WTC11 (cell line): ENCODE measurements around the gene KLHL18. TPM values are rescaled to one million over a fixed set of nuclear protein-coding genes. Genes with fewer than 3 reads are reported as not detected.

Experiments used
- ATAC-seq: fragments of 200-7000 bp; cut with Tn5 transposase; 2 replicates; pipeline ENCODE4 v1.10.0; 2021; ENCODE audit warnings: mild to moderate bottlenecking, moderate library complexity
- CTCF ChIA-PET: fragments of 300-600 bp; sonication (Branson Sonifier 250); formaldehyde crosslinking; loops from one replicate; lab custom pipeline; 2021; ENCODE audit warnings: antibody characterized with exemption; lab: Charles Lee
- POLR2A ChIA-PET: fragments of 350-600 bp; sonication (Branson Sonifier 250); formaldehyde crosslinking; loops from one replicate; lab custom pipeline; 2021; ENCODE audit warnings: antibody characterized with exemption; lab: Charles Lee
- DNase-seq: peaks from one replicate; pipeline ENCODE4 v3.0.0; 2021; ENCODE audit warnings: low spot score
- H3K27ac Mint-ChIP-seq: 2 replicates; pipeline ENCODE4 v1.8.0; 2021; ENCODE audit warnings: mixed read lengths
- H3K27me3 Mint-ChIP-seq: 2 replicates; pipeline ENCODE4 v1.8.0; 2021; ENCODE audit warnings: low read depth, mild to moderate bottlenecking, moderate library complexity, mixed read lengths
- H3K36me3 Mint-ChIP-seq: 2 replicates; pipeline ENCODE4 v1.8.0; 2021; ENCODE audit warnings: mixed read lengths
- H3K4me1 Mint-ChIP-seq: 2 replicates; pipeline ENCODE4 v1.8.0; 2022; ENCODE audit warnings: mixed read lengths
- H3K4me3 Mint-ChIP-seq: 2 replicates; pipeline ENCODE4 v1.8.0; 2021; ENCODE audit warnings: mild to moderate bottlenecking, moderate library complexity, mixed read lengths
- H3K9me3 Mint-ChIP-seq: 2 replicates; pipeline ENCODE4 v1.8.0; 2021; ENCODE audit warnings: mixed read lengths
- ETV6 ChIP-seq: sonication (generic); formaldehyde crosslinking; IDR thresholded peaks from 2 replicates; pipeline ENCODE4 v1.8.1; 2022; ENCODE audit warnings: mild to moderate bottlenecking, missing genetic modification reagents
- FOXP1 ChIP-seq: sonication (generic); formaldehyde crosslinking; IDR thresholded peaks from 2 replicates; pipeline ENCODE4 v1.8.0; 2022; ENCODE audit warnings: missing genetic modification reagents, mild to moderate bottlenecking, moderate library complexity, borderline replicate concordance
- JAZF1 ChIP-seq: fragments of 250-450 bp; sonication (Bioruptor Pico); IDR thresholded peaks from 2 replicates; pipeline ENCODE4 v1.9.0; 2021; ENCODE audit warnings: moderate library complexity, mild to moderate bottlenecking, inconsistent platforms
- MYBL2 ChIP-seq: sonication (generic); formaldehyde crosslinking; IDR thresholded peaks from 2 replicates; pipeline ENCODE4 v1.8.1; 2023; ENCODE audit warnings: mild to moderate bottlenecking, moderate library complexity, missing genetic modification reagents
- TCF7 ChIP-seq: sonication (generic); formaldehyde crosslinking; IDR thresholded peaks from 2 replicates; pipeline ENCODE4 v1.8.0; 2022; ENCODE audit warnings: mild to moderate bottlenecking, low read depth, missing genetic modification reagents, moderate library complexity
- TEAD1 ChIP-seq: sonication (generic); formaldehyde crosslinking; IDR thresholded peaks from 2 replicates; pipeline ENCODE4 v1.8.0; 2022; ENCODE audit warnings: mild to moderate bottlenecking, missing genetic modification reagents
- total RNA-seq: library from RNA; stranded (reverse); gene quantifications from 3 replicates; pipeline ENCODE4 v1.2.3, GENCODE V29; 2021
- TF ChIP-seq, protein P1 (sequence below): sonication (generic); formaldehyde crosslinking; IDR thresholded peaks from 2 replicates; pipeline ENCODE4 v1.8.1; 2022; ENCODE audit warnings: low read depth, missing genetic modification reagents, borderline replicate concordance
- TF ChIP-seq, protein P2 (sequence below): sonication (generic); formaldehyde crosslinking; conservative IDR thresholded peaks from 2 replicates; pipeline ENCODE4 v1.8.1; 2023; ENCODE audit warnings: mild to moderate bottlenecking, low read depth, missing genetic modification reagents, moderate library complexity
- TF ChIP-seq, protein P3 (sequence below): sonication (generic); formaldehyde crosslinking; IDR thresholded peaks from 2 replicates; pipeline ENCODE4 v1.8.0; 2023; ENCODE audit warnings: missing genetic modification reagents
- TF ChIP-seq, protein P4 (sequence below): sonication (generic); formaldehyde crosslinking; IDR thresholded peaks from 2 replicates; pipeline ENCODE4 v1.8.0; 2022; ENCODE audit warnings: mild to moderate bottlenecking, missing genetic modification reagents
- TF ChIP-seq, protein P5 (sequence below): sonication (generic); formaldehyde crosslinking; IDR thresholded peaks from 2 replicates; pipeline ENCODE4 v1.8.0; 2022; ENCODE audit warnings: mild to moderate bottlenecking, missing genetic modification reagents
- TF ChIP-seq, protein P6 (sequence below): sonication (generic); formaldehyde crosslinking; IDR thresholded peaks from 2 replicates; pipeline ENCODE4 v1.8.1; 2023; ENCODE audit warnings: mild to moderate bottlenecking, missing genetic modification reagents
- TF ChIP-seq, protein P7 (sequence below): sonication (generic); formaldehyde crosslinking; IDR thresholded peaks from 2 replicates; pipeline ENCODE4 v1.8.1; 2023; ENCODE audit warnings: mild to moderate bottlenecking, moderate library complexity, missing genetic modification reagents
- TF ChIP-seq, protein P8 (sequence below): fragments of 250-450 bp; sonication (Bioruptor Pico); IDR thresholded peaks from 2 replicates; pipeline ENCODE4 v1.9.0; 2021; ENCODE audit warnings: mild to moderate bottlenecking

Gene KLHL18
- total RNA-seq, 1 experiment from 2014 or later = 28.4 TPM

DNA sequence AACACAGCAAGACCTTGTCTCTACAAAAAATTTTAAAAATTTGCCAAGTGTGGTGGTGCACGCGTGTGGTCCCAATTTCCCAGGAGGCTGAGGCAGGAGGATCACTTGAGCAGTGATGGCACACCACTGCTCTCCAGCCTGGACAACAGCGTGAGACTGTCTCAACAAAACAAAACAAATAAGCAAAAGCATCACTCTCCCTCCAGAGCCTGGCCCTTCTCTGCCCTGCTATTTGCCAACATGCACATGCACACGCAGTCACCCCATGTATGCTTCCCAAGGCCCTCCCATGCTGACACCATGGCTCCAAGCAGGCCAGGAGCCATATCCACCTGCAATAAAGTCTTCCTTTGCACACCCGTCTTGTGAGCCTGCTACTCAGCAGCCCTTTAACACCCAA lies 2.2 kb upstream of the KLHL18 start:
- Mint-ChIP-seq H3K9me3 (no peaks in the 10 kb centered on the region), H3K27ac (no peak overlapping the region)

DNA sequence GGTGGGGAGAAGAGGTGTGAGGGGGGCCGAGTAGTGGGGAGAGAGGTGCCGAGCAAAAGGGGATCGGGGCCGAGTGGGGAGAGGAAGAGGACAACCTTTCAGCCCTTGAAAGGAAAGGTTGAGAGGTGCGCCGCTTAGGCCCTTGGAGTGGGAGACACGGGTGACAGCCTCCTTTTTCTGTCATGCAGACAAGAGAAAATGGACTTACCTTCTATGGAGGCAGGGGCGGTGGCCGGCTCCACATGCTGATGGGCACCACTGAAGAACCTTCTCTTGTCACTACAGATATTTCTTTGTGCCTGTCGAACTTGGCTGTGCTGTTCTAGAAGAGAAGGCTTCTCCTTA lies 421 bp downstream of the KLHL18 start:
- H3K4me1 Mint-ChIP-seq = peaks cover 17% of the 10 kb centered on the region
- H3K36me3 Mint-ChIP-seq = peaks cover under 1% of the 10 kb centered on the region; the same call in 1 of the 2 replicates
- TF ChIP-seq JAZF1 (CRISPR knock-in tag) (no peak), TCF7 (no peak), FOXP1 (CRISPR knock-in tag) (no peak), TEAD1 (CRISPR knock-in tag) (no peak), ETV6 (no peak), MYBL2 (no peak)
- TF ChIP-seq, protein P1, sequence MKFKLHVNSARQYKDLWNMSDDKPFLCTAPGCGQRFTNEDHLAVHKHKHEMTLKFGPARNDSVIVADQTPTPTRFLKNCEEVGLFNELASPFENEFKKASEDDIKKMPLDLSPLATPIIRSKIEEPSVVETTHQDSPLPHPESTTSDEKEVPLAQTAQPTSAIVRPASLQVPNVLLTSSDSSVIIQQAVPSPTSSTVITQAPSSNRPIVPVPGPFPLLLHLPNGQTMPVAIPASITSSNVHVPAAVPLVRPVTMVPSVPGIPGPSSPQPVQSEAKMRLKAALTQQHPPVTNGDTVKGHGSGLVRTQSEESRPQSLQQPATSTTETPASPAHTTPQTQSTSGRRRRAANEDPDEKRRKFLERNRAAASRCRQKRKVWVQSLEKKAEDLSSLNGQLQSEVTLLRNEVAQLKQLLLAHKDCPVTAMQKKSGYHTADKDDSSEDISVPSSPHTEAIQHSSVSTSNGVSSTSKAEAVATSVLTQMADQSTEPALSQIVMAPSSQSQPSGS (CRISPR knock-in tag) = no peak
- TF ChIP-seq, protein P2, sequence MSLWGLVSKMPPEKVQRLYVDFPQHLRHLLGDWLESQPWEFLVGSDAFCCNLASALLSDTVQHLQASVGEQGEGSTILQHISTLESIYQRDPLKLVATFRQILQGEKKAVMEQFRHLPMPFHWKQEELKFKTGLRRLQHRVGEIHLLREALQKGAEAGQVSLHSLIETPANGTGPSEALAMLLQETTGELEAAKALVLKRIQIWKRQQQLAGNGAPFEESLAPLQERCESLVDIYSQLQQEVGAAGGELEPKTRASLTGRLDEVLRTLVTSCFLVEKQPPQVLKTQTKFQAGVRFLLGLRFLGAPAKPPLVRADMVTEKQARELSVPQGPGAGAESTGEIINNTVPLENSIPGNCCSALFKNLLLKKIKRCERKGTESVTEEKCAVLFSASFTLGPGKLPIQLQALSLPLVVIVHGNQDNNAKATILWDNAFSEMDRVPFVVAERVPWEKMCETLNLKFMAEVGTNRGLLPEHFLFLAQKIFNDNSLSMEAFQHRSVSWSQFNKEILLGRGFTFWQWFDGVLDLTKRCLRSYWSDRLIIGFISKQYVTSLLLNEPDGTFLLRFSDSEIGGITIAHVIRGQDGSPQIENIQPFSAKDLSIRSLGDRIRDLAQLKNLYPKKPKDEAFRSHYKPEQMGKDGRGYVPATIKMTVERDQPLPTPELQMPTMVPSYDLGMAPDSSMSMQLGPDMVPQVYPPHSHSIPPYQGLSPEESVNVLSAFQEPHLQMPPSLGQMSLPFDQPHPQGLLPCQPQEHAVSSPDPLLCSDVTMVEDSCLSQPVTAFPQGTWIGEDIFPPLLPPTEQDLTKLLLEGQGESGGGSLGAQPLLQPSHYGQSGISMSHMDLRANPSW (CRISPR knock-in tag) = no peak
- TF ChIP-seq, protein P3, sequence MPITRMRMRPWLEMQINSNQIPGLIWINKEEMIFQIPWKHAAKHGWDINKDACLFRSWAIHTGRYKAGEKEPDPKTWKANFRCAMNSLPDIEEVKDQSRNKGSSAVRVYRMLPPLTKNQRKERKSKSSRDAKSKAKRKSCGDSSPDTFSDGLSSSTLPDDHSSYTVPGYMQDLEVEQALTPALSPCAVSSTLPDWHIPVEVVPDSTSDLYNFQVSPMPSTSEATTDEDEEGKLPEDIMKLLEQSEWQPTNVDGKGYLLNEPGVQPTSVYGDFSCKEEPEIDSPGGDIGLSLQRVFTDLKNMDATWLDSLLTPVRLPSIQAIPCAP = no peak
- TF ChIP-seq, protein P4, sequence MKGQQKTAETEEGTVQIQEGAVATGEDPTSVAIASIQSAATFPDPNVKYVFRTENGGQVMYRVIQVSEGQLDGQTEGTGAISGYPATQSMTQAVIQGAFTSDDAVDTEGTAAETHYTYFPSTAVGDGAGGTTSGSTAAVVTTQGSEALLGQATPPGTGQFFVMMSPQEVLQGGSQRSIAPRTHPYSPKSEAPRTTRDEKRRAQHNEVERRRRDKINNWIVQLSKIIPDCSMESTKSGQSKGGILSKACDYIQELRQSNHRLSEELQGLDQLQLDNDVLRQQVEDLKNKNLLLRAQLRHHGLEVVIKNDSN = no peak

More for the DNA sequence above, 2.2 kb upstream of the KLHL18 start:
- POLR2A ChIA-PET = no interaction called here
- CTCF ChIA-PET = no interaction called here
- DNase-seq (no peak), ATAC-seq (no peak)
- TF ChIP-seq, protein P5, sequence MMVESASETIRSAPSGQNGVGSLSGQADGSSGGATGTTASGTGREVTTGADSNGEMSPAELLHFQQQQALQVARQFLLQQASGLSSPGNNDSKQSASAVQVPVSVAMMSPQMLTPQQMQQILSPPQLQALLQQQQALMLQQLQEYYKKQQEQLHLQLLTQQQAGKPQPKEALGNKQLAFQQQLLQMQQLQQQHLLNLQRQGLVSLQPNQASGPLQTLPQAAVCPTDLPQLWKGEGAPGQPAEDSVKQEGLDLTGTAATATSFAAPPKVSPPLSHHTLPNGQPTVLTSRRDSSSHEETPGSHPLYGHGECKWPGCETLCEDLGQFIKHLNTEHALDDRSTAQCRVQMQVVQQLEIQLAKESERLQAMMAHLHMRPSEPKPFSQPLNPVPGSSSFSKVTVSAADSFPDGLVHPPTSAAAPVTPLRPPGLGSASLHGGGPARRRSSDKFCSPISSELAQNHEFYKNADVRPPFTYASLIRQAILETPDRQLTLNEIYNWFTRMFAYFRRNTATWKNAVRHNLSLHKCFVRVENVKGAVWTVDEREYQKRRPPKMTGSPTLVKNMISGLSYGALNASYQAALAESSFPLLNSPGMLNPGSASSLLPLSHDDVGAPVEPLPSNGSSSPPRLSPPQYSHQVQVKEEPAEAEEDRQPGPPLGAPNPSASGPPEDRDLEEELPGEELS (CRISPR knock-in tag) = no peak
- TF ChIP-seq, protein P6, sequence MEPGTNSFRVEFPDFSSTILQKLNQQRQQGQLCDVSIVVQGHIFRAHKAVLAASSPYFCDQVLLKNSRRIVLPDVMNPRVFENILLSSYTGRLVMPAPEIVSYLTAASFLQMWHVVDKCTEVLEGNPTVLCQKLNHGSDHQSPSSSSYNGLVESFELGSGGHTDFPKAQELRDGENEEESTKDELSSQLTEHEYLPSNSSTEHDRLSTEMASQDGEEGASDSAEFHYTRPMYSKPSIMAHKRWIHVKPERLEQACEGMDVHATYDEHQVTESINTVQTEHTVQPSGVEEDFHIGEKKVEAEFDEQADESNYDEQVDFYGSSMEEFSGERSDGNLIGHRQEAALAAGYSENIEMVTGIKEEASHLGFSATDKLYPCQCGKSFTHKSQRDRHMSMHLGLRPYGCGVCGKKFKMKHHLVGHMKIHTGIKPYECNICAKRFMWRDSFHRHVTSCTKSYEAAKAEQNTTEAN (CRISPR knock-in tag) = no peak
- TF ChIP-seq, protein P4 = no peak
- TF ChIP-seq, protein P7, sequence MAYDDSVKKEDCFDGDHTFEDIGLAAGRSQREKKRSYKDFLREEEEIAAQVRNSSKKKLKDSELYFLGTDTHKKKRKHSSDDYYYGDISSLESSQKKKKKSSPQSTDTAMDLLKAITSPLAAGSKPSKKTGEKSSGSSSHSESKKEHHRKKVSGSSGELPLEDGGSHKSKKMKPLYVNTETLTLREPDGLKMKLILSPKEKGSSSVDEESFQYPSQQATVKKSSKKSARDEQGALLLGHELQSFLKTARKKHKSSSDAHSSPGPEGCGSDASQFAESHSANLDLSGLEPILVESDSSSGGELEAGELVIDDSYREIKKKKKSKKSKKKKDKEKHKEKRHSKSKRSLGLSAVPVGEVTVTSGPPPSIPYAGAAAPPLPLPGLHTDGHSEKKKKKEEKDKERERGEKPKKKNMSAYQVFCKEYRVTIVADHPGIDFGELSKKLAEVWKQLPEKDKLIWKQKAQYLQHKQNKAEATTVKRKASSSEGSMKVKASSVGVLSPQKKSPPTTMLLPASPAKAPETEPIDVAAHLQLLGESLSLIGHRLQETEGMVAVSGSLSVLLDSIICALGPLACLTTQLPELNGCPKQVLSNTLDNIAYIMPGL (CRISPR knock-in tag) = no peak
- TF ChIP-seq, protein P8, sequence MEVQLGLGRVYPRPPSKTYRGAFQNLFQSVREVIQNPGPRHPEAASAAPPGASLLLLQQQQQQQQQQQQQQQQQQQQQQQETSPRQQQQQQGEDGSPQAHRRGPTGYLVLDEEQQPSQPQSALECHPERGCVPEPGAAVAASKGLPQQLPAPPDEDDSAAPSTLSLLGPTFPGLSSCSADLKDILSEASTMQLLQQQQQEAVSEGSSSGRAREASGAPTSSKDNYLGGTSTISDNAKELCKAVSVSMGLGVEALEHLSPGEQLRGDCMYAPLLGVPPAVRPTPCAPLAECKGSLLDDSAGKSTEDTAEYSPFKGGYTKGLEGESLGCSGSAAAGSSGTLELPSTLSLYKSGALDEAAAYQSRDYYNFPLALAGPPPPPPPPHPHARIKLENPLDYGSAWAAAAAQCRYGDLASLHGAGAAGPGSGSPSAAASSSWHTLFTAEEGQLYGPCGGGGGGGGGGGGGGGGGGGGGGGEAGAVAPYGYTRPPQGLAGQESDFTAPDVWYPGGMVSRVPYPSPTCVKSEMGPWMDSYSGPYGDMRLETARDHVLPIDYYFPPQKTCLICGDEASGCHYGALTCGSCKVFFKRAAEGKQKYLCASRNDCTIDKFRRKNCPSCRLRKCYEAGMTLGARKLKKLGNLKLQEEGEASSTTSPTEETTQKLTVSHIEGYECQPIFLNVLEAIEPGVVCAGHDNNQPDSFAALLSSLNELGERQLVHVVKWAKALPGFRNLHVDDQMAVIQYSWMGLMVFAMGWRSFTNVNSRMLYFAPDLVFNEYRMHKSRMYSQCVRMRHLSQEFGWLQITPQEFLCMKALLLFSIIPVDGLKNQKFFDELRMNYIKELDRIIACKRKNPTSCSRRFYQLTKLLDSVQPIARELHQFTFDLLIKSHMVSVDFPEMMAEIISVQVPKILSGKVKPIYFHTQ (CRISPR knock-in tag) = no peak
- Mint-ChIP-seq H3K4me3 (no peak overlapping the region), H3K27me3 (no peaks in the 10 kb centered on the region), H3K36me3 (no peaks in the 10 kb centered on the region), H3K4me1 (peaks cover 17% of the 10 kb centered on the region)

More for the DNA sequence above, 421 bp downstream of the KLHL18 start:
- H3K4me3 Mint-ChIP-seq = peak overlapping the region; percentile 100
- no peaks in the 10 kb centered on the region for H3K9me3 Mint-ChIP-seq
- CTCF ChIA-PET = interaction anchor here (0.6 to 1.1 kb wide), 3 partner anchors 31 to 82 kb away, joined by 3 to 4 read pairs (median 3); no protein-coding TSS in a partner anchor
- POLR2A ChIA-PET = no interaction called here
- no peaks in the 10 kb centered on the region for H3K27me3 Mint-ChIP-seq
- ATAC-seq (0 out of 2 replicates have a peak, but pooled peaks have one; percentile 3), DNase-seq (no peak)
- H3K27ac Mint-ChIP-seq = peak overlapping the region; percentile 100; the same call in 1 of the 2 replicates
